Measurements from ENCODE around the gene SRGAP1.

Gene SRGAP1

GRCh38 chr12:63909746-63910145, 65.2 kb downstream of the SRGAP1 start:
- DNase-seq = no peak

GRCh38 chr12:63911341-63911740, 66.8 kb downstream of the SRGAP1 start:
- no peak for DNase-seq

- no peak for DNase-seq
These were observed 68.2 kb downstream of the SRGAP1 start for GRCh38 chr12:63912651-63913050.

GRCh38 chr12:63913929-63914328, 69.4 kb downstream of the SRGAP1 start:
- DNase-seq = no peak

- peak; percentile 5 for DNase-seq
These were observed 70.8 kb downstream of the SRGAP1 start for GRCh38 chr12:63915105-63915800.

GRCh38 chr12:63916561-63917476, 72.3 kb downstream of the SRGAP1 start:
- DNase-seq = no peak

- no peak for DNase-seq
These were observed 73.0 kb downstream of the SRGAP1 start for GRCh38 chr12:63917477-63917862.

GRCh38 chr12:63917864-63918799, 73.6 kb downstream of the SRGAP1 start:
- DNase-seq = peak; percentile 68

- DNase-seq = peak; percentile 46
These were observed 74.3 kb downstream of the SRGAP1 start for GRCh38 chr12:63918800-63919300.

- DNase-seq = no peak
These were observed 75.3 kb downstream of the SRGAP1 start for GRCh38 chr12:63919756-63920155.

- no peak for DNase-seq
These were observed 76.7 kb downstream of the SRGAP1 start for GRCh38 chr12:63921157-63921556.

- DNase-seq = no peak
These were observed 78.0 kb downstream of the SRGAP1 start for GRCh38 chr12:63922474-63922873.

- no peak for DNase-seq
These were observed 80.3 kb downstream of the SRGAP1 start for GRCh38 chr12:63924781-63925180.

- no peak for DNase-seq
These were observed 83.0 kb downstream of the SRGAP1 start for GRCh38 chr12:63927511-63927910.

GRCh38 chr12:63928305-63928704, 83.8 kb downstream of the SRGAP1 start:
- DNase-seq = no peak

GRCh38 chr12:63929426-63929825, 84.9 kb downstream of the SRGAP1 start:
- DNase-seq = no peak

GRCh38 chr12:63930971-63931370, 86.5 kb downstream of the SRGAP1 start:
- DNase-seq = no peak

GRCh38 chr12:63931703-63932102, 87.2 kb downstream of the SRGAP1 start:
- DNase-seq = no peak

GRCh38 chr12:63934936-63935335, 90.4 kb downstream of the SRGAP1 start:
- DNase-seq = no peak

GRCh38 chr12:63935361-63935760, 90.9 kb downstream of the SRGAP1 start:
- DNase-seq = no peak

- DNase-seq = no peak
These were observed 93.1 kb downstream of the SRGAP1 start for GRCh38 chr12:63937378-63938316.

Measured in T1000 (cell line).